Parathyroid adenoma (tissue), 2 donors: ENCODE results near the gene KRTAP4-12.
"Not testable (repeated sequence)": the region's sequence is repeated elsewhere in the genome, so short reads cannot be mapped to it uniquely, and the experiment has no call there.

Source experiments
- H2AFZ ChIP-seq: fragments of 300-600 bp; sonication (generic); one replicate; pipeline ENCODE4 v1.7.0; 2017; ENCODE audit warnings: antibody characterized with exemption, mild to moderate bottlenecking
- H3K27ac ChIP-seq: fragments of 300-600 bp; sonication (generic); one replicate; pipeline ENCODE4 v1.7.0; 2017
- H3K27me3 ChIP-seq: fragments of 300-600 bp; sonication (generic); one replicate; pipeline ENCODE4 v1.7.0; 2017; ENCODE audit warnings: low read length; ENCODE audit not compliant: control insufficient read depth, insufficient read depth
- H3K36me3 ChIP-seq: fragments of 300-600 bp; sonication (generic); one replicate; pipeline ENCODE4 v1.7.0; 2017; ENCODE audit warnings: low read length; ENCODE audit not compliant: control insufficient read depth, insufficient read depth
- H3K4me1 ChIP-seq: fragments of 300-600 bp; sonication (generic); one replicate; pipeline ENCODE4 v1.7.0; 2017; ENCODE audit warnings: control low read depth
- H3K4me2 ChIP-seq: fragments of 300-600 bp; sonication (generic); one replicate; pipeline ENCODE4 v1.7.0; 2017; ENCODE audit warnings: low read length
- H3K4me3 ChIP-seq: fragments of 300-600 bp; sonication (generic); one replicate; pipeline ENCODE4 v1.7.0; 2017; ENCODE audit warnings: low read depth, low read length
- H3K79me2 ChIP-seq: fragments of 300-600 bp; sonication (generic); one replicate; pipeline ENCODE4 v1.7.0; 2017; ENCODE audit warnings: control low read depth
- H3K9ac ChIP-seq: fragments of 300-600 bp; sonication (generic); one replicate; pipeline ENCODE4 v1.7.0; 2017; ENCODE audit warnings: mild to moderate bottlenecking
- H3K9me3 ChIP-seq: fragments of 300-600 bp; sonication (generic); one replicate; pipeline ENCODE4 v1.7.0; 2017; ENCODE audit warnings: low read length; ENCODE audit not compliant: control insufficient read depth
- TF ChIP-seq, protein P1 (sequence below): fragments of 300-600 bp; sonication (generic); IDR thresholded peaks from one replicate; pipeline ENCODE4 v1.7.0; 2017; ENCODE audit warnings: antibody characterized with exemption, mild to moderate bottlenecking
- donor health status: primary hyperparathyroidism.

The KRTAP4-12 gene

GRCh38 chr17:41141361-41141760 is 17.4 kb upstream of the KRTAP4-12 start:
- Histone ChIP-seq H3K36me3 (no peaks in the 10 kb centered on the region), H3K27me3 (no peaks in the 10 kb centered on the region), H3K9ac (no peak overlapping the region), H2AFZ (no peak overlapping the region), H3K9me3 (no peaks in the 10 kb centered on the region), H3K4me1 (no peaks in the 10 kb centered on the region), H3K4me2 (no peak overlapping the region), H3K4me3 (no peak overlapping the region), H3K79me2 (no peaks in the 10 kb centered on the region), H3K27ac (no peak overlapping the region)
- TF ChIP-seq, protein P1, sequence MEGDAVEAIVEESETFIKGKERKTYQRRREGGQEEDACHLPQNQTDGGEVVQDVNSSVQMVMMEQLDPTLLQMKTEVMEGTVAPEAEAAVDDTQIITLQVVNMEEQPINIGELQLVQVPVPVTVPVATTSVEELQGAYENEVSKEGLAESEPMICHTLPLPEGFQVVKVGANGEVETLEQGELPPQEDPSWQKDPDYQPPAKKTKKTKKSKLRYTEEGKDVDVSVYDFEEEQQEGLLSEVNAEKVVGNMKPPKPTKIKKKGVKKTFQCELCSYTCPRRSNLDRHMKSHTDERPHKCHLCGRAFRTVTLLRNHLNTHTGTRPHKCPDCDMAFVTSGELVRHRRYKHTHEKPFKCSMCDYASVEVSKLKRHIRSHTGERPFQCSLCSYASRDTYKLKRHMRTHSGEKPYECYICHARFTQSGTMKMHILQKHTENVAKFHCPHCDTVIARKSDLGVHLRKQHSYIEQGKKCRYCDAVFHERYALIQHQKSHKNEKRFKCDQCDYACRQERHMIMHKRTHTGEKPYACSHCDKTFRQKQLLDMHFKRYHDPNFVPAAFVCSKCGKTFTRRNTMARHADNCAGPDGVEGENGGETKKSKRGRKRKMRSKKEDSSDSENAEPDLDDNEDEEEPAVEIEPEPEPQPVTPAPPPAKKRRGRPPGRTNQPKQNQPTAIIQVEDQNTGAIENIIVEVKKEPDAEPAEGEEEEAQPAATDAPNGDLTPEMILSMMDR, result no peak

DNA sequence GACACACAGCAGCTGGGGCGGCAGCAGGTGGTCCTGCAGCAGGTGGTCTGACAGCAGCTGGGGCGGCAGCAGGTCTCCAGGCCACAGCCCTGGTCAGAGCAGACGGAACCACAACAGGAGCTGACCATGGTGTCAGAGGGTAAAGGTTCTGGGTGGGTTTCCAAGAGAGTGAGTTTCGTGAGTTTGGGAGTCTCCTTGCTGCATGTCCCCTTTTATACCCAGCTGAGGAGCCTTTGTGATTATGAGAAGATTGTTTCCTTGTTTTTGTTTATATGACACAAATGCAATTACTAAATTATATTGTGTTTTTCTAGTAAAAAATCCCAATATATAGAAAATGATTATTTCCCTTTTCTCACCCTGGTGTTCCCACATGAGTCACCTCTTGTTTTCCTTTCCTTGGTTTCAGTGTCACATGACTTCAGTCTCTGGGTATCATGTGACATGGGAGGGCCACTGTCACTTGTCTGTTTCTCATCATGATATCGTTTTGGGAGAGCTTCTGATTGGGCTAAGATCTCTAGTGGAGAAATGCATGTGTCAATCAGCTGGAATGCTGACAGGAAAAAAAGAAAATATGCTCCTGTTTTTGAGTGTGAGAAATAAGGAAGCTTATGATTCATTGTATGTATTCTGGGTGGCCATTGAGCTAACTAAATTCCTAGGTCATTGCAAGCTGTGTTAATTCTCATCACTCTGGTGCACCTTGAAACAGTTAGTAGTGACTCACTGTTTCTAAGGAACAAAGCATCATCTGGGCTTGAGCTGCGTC is 16.6 kb upstream of the KRTAP4-12 start, which contains the start of gene KRTAP4-6:
Gene KRTAP4-6, minus strand, starts transcription at position 185 of the 772 bp plus-strand sequence. Its CDS starts 57 bp downstream, at position 128.
- no peaks in the 10 kb centered on the region for H3K27me3 ChIP-seq
- H3K4me3 ChIP-seq, result no peak within 1 kb of the TSS
- H3K79me2 ChIP-seq, result no peaks in the 10 kb centered on the region
- H3K9ac ChIP-seq, result no peak within 1 kb of the TSS
- no peaks in the 10 kb centered on the region for H3K36me3 ChIP-seq
- TF ChIP-seq, protein P1, result no peak
- H3K4me1 ChIP-seq, result no peaks in the 10 kb centered on the region
- H3K9me3 ChIP-seq, result no peaks in the 10 kb centered on the region
- H2AFZ ChIP-seq, result no peak within 1 kb of the TSS
- H3K4me2 ChIP-seq, result no peak within 1 kb of the TSS
- no peak within 1 kb of the TSS for H3K27ac ChIP-seq

GRCh38 chr17:41139865-41140264 is 15.9 kb upstream of the KRTAP4-12 start:
- not testable (repeated sequence) for H3K27me3 ChIP-seq, H3K9ac ChIP-seq, H3K36me3 ChIP-seq, H3K4me3 ChIP-seq, H3K9me3 ChIP-seq, H3K79me2 ChIP-seq, H3K4me2 ChIP-seq, H3K27ac ChIP-seq, H2AFZ ChIP-seq, H3K4me1 ChIP-seq

DNA sequence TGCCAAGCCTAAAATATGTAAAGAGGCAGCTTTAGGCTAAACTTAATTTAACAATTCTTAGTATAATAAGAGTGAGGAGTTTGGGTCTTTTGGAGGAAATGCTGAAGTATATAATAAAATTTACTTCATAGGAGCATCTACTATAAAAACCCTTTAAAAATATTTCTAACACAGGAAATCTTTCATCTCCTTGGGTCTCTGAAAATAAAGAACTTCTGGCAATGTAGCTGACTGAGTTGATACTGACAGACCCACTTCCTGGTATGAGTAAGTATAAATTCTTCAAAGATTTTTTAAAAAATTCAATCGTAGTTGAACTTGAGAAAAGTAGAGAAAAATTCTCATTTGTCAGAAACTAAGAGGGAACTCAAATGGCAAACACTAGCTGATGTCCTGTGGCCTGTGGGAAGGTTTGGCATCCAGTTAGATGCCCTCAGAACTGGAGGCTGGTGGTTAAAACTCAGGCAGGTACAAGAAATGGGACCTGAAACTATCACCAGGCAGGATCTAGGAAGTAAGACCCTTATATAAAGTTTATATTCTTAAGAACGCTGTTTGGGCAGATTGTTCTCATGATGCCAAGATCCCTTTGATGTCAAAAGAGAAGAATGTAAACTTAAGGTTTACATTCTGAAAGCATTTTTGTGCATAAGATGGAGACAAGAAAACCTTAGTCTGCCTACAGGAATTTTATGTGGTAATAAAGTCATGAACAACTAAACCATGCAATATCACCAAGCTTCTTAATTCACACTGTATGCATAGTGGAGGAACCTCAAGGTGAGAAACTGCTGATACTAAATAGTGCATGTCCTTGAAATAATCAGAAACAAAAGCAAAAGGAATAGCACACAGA is 10.1 kb upstream of the KRTAP4-12 start:
- Histone ChIP-seq H3K9me3 (no peaks in the 10 kb centered on the region), H2AFZ (no peak overlapping the region), H3K4me1 (no peaks in the 10 kb centered on the region), H3K27ac (no peak overlapping the region), H3K79me2 (no peaks in the 10 kb centered on the region), H3K27me3 (no peaks in the 10 kb centered on the region), H3K9ac (no peak overlapping the region), H3K36me3 (no peaks in the 10 kb centered on the region), H3K4me2 (no peak overlapping the region), H3K4me3 (no peak overlapping the region)
- TF ChIP-seq, protein P1, result no peak

- H3K4me1 ChIP-seq, result no peaks in the 10 kb centered on the region
- no peak overlapping the region for H3K4me3 ChIP-seq
- TF ChIP-seq, protein P1, result no peak
- no peaks in the 10 kb centered on the region for H3K79me2 ChIP-seq
- no peaks in the 10 kb centered on the region for H3K9me3 ChIP-seq
- no peaks in the 10 kb centered on the region for H3K36me3 ChIP-seq
- H2AFZ ChIP-seq, result no peak overlapping the region
- H3K27ac ChIP-seq, result no peak overlapping the region
- H3K4me2 ChIP-seq, result no peak overlapping the region
- H3K27me3 ChIP-seq, result no peaks in the 10 kb centered on the region
- no peak overlapping the region for H3K9ac ChIP-seq
Observed at GRCh38 chr17:41131979-41132378, 8.0 kb upstream of the KRTAP4-12 start.
